NCI-H1694 (cell line): ENCODE results near the gene GAD2.

Experiments used
- DNase-seq: peaks from one replicate; lab custom pipeline; 2025; lab: John Stamatoyannopoulos, UW

Gene GAD2

DNA sequence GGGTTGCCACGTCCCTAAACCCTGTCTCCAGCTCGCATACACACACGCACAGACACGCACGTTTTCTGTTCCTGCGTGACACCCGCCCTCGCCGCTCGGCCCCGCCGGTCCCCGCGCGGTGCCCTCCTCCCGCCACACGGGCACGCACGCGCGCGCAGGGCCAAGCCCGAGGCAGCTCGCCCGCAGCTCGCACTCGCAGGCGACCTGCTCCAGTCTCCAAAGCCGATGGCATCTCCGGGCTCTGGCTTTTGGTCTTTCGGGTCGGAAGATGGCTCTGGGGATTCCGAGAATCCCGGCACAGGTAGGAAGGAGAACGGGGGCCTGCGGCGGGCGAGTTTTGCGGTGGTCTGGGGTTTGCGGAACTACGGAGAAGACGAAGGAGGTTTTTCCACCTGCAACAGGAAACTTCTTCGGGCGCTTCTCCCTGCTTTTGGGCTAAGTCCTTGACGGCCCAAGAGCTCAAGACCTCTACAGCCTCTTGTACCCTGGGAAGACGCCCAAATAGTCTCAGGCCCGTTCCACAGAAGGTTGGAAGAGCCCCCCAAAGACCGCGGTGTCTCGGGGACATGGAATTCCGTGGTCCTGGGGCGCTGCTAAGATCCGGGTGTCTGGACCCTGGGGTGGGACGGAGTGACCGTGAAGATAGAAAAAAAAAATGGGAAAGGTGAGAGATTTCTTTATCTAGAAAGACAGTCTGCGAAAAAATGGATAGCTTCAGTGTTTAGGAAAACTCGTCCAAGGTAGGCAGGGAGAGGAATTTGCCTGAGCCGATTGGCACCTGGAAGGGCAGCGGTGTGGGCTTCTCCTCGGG, at the start of gene GAD2:
GAD2 (plus strand) TSS at position 190 of the 811 bp plus-strand sequence; CDS start at position 226, 36 bp downstream.
- no peak for DNase-seq

DNA sequence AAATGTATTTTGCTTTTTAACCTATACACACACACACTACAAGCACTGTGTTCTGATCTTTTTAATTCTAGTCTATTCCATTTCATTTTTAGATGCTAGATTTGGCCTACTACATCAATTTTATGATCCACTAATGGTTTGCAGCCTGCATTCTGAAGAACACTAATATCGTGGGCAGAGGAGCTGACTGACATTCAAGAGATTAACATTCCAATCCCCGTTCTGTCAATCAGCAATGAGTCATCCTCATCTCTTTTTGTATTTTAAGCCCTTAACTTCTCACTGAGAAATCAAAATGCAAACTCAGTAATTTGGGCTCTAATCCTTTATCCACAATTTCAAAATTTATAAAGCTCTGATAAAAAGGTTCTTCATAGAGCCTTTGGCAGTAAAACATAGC, 47.1 kb upstream of the GAD2 start:
- no peak for DNase-seq

DNA sequence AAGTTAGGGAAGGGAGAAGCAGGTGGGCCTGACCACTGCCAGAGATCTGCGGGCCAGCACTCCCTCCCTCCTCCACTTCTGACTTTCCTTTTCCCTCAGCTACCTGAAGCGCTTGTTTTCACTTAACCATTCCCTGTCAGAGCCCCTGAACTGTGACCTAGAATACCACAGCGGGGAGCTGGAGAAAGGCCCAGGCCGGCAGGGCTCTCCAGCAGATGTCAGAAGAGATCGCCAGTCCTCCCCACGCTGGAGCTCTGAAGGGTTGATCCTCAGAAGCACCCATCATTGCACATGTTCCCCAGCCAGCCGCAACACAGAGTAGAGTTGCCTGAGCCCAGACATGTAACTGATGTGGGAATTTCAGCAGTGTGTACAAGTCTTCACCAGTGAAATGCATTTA, 44.4 kb upstream of the GAD2 start:
- DNase-seq: no peak

DNA sequence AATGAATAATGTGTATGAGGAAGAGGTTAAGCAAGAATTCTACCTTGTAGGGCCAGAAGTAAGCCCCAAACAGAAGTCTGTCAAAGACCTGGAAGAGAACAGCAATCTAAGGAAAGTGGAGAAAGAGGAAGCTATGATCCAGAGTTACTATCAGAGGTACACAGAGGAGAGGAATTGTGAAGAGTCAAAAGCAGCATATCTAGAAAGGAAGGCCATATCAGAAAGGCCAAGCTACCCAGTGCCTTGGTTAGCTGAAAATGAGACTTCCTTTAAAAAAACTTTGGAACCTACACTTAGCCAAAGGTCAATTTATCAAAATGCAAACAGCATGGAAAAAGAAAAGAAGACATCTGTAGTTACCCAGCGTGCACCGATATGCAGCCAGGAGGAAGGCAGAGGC, 42.7 kb upstream of the GAD2 start:
- no peak for DNase-seq

DNA sequence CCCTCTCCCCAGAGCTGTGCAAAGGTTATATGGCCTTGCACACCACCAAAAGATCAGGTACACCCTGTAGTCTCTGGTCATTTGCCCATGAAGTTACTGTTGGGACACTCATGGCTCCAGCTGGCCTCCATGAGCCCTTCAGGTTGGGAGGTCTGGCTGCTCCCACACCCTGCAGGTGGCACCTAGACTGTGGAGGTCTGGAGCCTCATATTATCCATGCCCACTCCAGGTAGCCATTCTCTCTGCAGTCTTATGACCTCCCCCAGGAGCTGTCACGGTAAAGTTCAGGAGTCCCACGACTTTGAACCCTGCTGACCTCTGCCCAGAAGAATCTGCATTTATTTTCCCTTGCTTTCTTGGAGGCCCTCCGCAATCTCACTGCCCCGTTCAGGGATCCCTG, 39.2 kb upstream of the GAD2 start:
- DNase-seq: no peak

DNA sequence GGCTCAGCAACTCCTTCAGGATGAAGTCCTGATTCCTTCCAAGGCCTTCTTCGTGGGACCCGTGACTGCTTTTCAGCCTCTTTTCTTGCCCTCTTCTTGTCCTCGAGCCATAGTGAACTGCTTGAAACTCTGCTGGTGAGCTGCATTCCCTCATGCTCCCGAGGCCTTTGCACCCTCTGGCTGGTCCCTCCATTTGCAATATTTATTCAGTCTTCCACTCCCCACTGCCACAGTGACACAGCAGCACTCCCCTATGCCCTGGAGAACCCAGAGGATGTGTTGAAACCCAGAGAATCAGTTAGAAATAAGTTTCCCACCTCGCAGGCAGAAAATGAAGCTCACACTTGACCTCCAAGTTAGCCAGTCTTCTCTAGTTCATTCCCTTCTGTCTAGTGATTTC, 22.3 kb upstream of the GAD2 start:
- DNase-seq: no peak

DNA sequence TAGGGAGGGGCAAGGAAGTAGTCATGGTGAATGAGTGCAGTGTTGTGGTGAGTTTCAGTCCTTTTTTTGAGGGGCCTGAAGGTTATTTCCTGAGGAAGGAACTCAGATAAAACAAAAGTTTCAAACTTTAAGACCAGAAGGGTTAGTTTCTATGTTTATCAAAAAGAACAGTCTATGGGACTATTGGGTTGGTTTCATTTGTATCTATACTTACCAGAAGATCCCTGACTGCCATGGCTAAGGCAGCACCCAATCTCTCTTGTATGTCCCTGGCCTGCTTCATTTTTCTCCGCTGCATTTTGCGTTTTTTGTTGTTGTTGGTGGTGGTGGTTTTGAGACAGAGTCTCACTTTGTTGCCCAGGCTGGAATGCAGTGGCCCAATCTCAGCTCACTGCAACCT, 19.3 kb upstream of the GAD2 start:
- no peak for DNase-seq

DNA sequence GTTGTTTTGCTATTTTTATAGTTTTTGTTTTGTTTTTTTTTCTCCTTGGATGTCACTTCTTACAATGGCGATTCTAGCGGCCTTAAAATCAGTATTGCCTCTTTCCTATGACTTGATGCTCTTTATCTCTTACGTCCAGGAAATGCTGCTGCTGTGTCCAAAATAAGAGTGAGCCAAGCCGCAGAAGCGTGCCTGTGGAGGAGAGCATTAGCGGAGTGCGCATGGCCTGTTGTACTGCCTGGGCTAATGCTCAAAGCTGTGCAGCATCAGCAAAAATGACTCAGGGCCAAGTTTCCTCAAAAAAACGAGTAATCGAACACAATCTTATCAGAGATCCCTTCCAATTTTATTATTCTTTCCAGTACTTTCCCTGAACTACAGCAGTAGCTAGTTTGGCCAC, 18.5 kb upstream of the GAD2 start:
- DNase-seq: no peak

DNA sequence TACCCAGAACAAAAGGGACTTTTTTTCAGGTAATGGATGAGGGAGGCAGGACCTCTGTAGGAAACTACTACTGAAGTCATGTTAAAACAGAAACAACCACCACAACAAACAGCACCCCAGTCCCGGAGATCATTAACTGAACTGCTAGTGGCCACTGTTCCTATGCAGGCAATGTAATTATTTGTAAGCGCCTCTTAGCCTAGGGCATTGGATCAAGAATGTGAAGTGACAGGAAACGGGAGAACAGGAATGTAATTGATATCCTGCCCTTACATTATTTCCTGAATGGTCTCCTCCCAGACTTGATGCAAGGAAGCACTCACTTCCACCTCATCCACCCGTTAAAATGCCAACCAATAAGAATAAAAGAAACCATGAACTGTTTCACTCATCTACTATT, 16.7 kb upstream of the GAD2 start:
- no peak for DNase-seq

DNA sequence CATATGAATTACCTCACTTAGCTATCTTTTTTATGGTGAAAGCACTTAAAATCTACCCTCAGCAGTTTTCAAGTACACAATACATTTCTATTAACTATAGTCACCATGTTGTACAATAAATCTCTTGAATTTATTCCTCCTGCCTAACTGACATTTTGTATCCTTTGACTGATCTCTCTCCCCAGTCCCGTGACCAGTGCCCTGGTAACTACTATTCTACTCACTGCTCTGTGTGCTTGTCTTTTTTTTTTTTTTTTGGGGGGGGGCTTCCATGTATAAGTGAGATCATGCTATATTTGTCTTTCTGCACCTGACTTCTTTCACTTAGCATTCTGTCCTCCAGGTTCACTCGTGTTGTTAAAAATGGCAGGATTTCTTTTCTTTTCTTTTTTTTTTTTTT, 11.4 kb upstream of the GAD2 start:
- DNase-seq: no peak

DNA sequence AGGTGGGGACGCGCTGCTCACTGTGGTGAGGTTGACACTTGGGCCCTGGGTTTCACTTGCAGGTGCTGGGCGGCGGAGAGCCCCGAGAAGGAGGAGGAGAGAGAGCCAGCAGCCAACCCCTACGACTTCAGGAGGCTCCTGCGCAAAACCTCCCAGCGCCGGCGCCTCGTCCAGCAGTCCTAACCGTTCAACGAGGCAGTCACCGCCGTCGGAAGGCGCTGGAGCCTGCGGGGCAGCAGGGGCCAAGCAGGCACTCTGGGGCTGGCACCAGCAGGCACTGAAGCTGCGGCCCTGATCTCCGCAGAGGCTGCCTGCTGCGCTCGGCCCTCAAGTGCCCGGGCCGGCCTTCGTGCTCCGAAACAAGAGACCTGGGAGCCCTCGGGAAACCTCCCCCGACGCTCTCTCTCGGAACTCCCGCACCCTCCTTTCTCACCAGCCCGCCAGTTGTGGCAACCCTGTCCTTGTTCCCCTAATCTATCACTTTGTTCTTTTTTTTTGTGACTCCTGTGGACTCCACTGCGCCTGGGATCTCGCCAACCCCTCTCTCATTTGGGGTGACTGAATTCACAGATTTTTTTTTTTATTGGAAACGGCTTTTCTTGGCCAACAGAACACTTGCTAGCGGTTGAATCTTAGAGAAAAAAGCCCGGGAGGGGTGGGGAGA, 4.7 kb upstream of the GAD2 start:
- DNase-seq: no peak

DNA sequence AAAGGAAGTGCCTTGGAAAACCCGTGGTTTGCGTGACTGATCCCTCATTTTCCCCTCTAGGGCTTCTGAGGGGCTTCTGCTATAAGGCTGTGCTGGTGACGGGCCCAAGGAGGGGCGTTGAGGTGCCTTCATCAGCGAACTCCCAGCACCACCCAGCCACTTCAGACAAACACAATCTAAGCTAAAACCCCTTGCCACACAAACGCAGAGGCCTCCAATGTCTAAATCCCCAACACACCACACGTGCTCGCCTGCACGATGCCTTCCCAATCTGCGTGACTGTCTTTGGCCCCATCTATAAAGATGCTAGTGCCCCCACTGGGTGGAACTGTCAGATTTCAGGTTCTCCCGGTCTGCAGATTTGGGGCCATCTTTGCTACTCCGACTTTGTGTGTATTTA, 4.1 kb upstream of the GAD2 start:
- no peak for DNase-seq

DNA sequence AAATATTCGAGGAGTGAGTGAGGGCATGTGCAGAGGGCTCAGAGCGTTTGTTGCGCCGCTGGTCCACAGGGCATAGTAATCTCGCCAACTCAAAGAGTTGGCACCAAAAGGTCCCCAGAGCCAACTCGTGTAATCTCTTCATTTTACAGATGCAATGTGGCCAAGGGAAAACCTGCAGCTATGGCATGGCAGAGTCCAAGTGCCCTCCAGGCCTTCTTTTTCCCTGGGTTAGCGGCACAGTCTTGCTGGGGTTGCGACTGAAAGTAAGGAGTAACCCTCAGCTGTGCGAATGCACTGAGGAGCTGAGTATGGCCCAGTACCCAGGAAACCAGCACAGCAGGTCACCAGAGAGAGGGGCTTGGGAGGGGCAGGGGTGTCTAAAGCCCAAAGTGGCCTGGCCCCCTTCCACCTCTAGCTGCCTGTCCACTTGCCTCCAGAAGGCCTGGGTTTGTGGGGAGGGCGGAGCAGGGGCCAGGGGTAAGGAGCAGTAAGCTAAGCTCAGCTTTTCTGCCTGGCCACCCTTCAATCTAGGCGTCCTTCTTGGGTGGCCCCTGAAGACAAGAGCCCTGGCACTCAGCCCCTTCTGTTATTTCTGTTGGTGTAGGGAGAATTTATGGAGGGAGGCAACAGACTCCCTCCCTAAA, 3.3 kb upstream of the GAD2 start:
- no peak for DNase-seq

DNA sequence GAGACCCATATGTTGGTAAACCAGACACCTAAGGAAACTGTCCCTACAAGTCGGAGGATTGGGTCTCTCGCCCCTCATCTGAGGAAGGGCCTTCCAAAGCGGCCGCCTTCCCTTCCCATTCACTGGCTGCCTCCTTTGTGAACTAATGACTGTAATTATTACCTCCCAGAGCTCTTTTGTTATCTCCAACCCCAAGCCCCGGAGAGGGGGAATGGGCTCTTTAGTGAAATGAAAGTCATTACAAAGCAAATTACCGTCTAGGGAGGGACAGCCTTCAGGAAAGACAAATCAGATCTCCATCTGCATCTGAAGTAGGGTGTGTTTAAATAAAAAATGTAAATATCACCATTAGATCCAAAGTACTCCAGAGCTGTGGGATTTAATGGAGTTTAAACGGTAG, 2.6 kb upstream of the GAD2 start:
- no peak for DNase-seq

DNA sequence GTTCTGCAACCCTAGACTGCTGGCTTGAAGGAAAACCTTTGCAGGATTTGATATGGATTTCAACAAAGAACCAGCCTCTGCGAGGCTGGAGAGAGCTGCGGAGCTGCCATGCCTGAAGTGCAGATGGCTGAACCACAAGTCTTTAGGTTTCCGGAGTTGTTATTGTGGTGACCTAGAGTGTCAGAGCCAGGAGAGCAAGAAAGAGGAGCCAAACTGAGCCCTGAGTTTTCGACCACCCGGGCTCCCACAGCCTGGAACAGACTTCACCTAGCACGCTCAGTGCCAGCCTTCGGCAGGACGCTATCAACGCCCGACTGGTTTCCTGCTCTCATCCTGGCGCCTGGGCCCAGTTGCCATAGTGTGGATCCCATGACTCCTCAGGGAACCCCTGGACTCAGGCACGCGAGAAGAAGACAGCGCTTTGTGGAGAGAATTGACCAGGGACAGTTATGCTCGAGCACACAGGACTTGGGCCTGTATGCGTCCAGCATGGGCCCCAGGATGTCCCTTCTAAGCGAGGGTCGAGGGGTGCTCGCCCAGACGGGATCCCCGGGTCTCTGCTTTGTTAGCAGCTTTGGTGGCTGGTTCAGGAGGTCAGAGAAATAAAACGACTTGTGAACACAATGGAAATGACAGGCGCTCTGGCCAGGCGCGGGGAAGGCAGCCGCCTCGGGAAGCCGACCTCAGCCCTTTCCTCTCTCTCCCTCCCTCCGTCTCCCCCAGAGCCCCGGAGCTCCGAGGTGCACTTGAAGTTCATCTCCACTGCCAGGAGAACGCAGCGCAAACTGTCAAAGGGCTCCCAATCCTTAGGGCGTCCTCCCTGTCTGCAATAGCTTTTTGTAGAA, 1.8 kb upstream of the GAD2 start:
- no peak for DNase-seq

DNA sequence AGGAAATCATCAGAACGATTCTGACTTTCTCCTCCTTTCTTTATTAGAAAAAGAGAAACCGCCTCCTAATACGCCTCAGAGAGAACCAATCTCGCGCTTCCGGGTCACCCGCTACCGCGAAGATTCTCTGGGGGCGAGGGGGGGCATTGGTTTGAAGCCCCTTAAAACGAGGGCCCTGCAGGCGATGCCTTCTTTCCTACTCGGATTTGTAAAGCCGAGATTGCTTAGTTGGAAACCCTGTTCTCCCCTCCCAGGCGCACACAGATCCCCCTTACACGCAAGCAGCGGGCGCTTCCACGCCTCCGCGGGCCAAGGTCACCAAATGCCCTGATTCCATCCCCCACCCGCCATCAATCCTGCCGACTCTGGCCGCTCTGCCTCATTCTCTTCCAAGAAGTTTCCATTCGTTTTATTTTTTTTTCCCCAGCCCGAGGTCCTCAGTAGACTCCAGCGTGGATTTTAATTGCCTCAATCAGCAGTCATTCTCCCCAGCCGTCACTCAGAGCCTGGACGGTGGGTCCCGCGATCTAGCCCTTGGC, 1.1 kb upstream of the GAD2 start:
- no peak for DNase-seq

DNA sequence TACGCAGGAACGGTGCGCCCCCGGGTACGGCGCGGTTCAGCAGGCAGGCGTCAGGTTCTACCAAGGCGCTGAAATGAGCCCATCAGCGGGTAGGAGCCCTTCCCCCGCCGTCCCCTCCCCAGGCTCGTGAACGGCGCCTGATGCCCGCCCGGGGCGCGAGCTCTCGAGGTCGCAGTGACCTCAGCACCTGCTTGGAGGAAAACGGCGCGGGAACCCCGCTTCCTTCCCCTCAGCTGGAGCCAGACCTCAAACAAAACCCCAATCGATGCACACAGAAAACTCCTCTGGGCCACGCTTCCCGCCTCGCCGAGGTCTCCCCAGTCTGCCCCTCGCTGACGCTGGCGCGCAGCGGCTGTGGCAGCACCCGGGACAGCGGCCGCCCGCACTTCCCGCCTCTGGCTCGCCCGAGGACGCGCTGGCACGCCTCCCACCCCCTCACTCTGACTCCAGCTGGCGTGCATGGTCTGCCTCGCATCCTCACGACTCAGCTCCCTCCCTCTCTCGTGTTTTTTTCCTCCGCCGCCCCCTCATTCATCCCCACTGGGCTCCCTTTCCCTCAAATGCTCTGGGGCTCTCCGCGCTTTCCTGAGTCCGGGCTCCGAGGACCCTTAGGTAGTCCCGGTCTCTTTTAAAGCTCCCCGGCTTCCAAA, 514 bp upstream of the GAD2 start:
- no peak for DNase-seq

DNA sequence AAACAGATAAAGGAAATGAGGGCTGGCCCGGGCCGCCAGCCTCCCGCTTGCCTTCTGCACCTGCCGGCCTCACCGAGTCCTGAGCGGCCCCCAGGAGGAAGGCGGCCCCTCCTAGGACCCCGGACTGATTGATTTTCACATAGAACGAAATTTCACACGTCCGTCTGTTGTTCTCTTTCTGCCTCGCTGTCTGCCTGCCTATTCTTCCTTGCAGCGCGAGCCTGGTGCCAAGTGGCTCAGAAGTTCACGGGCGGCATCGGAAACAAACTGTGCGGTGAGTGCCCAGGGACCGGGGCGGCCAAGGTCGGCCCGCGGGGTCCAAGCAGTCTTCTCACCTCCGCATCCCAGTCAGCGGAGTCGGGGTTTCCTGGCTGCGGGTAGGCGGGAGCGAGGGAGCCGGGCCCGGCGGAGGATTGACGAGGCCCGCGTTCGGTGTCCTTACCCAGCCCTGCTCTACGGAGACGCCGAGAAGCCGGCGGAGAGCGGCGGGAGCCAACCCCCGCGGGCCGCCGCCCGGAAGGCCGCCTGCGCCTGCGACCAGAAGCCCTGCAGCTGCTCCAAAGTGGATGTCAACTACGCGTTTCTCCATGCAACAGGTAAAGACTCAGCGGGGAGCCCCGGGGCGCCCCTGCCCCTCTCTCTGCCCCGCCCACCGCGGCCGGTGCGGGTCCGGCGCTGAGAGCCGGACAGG, 967 bp downstream of the GAD2 start:
- DNase-seq: no peak

DNA sequence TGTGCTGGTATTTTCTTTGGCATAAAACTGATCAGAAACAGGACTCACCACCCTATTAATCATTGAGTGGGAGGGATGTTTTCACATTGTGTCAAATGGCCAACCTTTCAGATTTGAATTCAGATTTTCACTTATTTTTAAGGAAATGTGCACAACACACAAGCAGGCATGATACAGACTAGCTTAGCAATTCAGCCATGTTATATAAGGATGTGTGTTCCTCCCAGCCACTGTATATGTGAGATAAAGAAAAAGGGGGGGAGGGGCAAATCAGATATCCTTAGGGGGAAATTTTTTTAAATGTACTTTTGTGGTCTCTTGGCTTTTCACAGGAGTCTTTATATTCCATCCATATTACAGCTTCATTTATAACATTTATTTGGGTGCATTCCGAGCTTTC, 3.1 kb downstream of the GAD2 start:
- no peak for DNase-seq

DNA sequence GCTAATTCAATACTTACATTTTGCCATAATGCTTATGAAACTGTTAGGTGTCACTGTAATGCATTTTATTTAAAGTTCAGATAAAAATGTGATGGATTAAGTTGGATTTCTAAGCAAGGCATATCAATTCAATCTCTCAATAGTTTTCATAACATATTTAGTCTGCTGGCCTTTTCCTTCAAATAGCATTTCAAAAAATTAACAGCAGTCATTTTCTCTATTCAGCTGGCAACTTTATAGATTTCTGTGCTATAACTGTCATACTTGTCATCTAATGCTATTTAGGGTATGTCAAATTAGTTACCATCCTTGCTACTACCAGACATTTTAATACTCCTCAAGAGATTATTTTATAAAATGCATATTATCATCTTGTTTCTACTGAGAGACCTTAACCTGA, 4.3 kb downstream of the GAD2 start:
- DNase-seq: no peak

DNA sequence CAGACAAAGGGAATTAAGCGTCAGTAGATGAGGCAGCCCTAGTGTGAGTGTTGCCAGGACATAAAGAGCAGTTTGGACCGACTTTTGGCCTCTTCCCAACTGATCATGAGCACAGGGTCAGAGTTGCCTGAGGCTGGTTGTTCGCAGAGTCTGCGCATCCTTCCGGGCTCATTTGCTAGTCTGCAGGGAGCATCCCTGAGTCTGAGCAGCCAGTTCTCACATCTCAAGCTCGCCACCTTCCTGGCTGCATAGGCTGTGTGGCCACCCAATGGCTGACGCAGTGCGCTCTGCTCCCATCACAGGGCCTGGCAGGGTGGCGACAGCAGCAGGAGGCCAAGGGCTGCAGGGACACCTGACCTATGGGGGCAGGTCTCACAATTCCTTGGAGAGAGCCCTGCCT, 5.0 kb downstream of the GAD2 start:
- DNase-seq: no peak
